HepG2 (cell line): Measurements from ENCODE around the gene TRAPPC12. TPM values are rescaled to one million over a fixed set of nuclear protein-coding genes. Genes with fewer than 3 reads are reported as not detected.

ENCODE experiments used
- ARID4A ChIP-seq: sonication (generic); formaldehyde crosslinking; IDR thresholded peaks from 2 replicates; pipeline ENCODE4 v1.5.0; 2020; ENCODE audit warnings: mild to moderate bottlenecking, missing genetic modification reagents, borderline replicate concordance
- ATF5 ChIP-seq: sonication (generic); formaldehyde crosslinking; IDR thresholded peaks from 2 replicates; pipeline ENCODE4 v1.4.0; 2020; ENCODE audit warnings: mild to moderate bottlenecking, low read depth, missing genetic modification reagents
- RARG ChIP-seq: sonication (generic); formaldehyde crosslinking; IDR thresholded peaks from 2 replicates; pipeline ENCODE4 v1.4.0; 2020; ENCODE audit warnings: low read depth, mild to moderate bottlenecking, missing genetic modification reagents
- ZNF530 ChIP-seq: sonication (generic); formaldehyde crosslinking; IDR thresholded peaks from 2 replicates; pipeline ENCODE4 v1.5.0; 2020; ENCODE audit warnings: low read depth, mild to moderate bottlenecking, missing genetic modification reagents
- ZNF598 ChIP-seq: sonication (generic); formaldehyde crosslinking; IDR thresholded peaks from 2 replicates; pipeline ENCODE4 v1.5.1; 2020; ENCODE audit warnings: mild to moderate bottlenecking, missing genetic modification reagents, borderline replicate concordance
- polyA plus RNA-seq, 8 experiments: library from polyadenylated mRNA; depleted of rRNA in 3 of 8; stranded (reverse) in 7 of 8; unstranded in 1 of 8; fragments of >200 nt; fragmentation: Illumina TruSeq in 4 of 8; extraction: Trizol in 4 of 8; gene quantifications; 2 replicates each; pipeline versions ENCODE4 v1.2.1 to v1.2.3, GENCODE V29; 2011 to 2016; ENCODE audit warnings: low read depth in 4 of 8, missing spikeins in 1 of 8, mixed read lengths in 1 of 8; ENCODE audit not compliant: insufficient read depth in 1 of 8
- total RNA-seq, 5 experiments: library from RNA; depleted of rRNA; stranded (reverse); fragments of >200 nt; fragmentation: Illumina TruSeq; extraction: Trizol; gene quantifications; 2 replicates each; pipeline ENCODE4 v1.2.3, GENCODE V29; 2016; ENCODE audit warnings: low read depth in 1 of 5

TRAPPC12 gene
- total and polyA plus RNA-seq, 2 of the 13 experiments (the other 11 are each of a cell fraction or from before 2014, with no cell fraction given) = 46.4 to 97.7 TPM

- TF ChIP-seq ARID4A (CRISPR knock-in tag) (no peak), ZNF598 (CRISPR knock-in tag) (no peak), ZNF530 (CRISPR knock-in tag) (no peak), RARG (CRISPR knock-in tag) (no peak), ATF5 (CRISPR knock-in tag) (no peak)
- TF ChIP-seq, all 625 proteins: peak for 0
These were observed 99.4 kb downstream of the TRAPPC12 start (continued) for GRCh38 chr2:3478846-3479385.
